K562 (cell line): ENCODE results near the gene OR2W3. TPM values are rescaled to one million over a fixed set of nuclear protein-coding genes. Genes with fewer than 3 reads are reported as not detected.
"Not testable (repeated sequence)": the region's sequence is repeated elsewhere in the genome, so short reads cannot be mapped to it uniquely, and the experiment has no call there.

ENCODE experiments used
- ARID2 ChIP-seq: fragments of 450-650 bp; IDR thresholded peaks from 2 replicates; pipeline ENCODE4 v1.6.1; 2017; ENCODE audit warnings: antibody characterized with exemption, mild to moderate bottlenecking
- CBX1 ChIP-seq: sonication (generic); IDR thresholded peaks from 2 replicates; pipeline ENCODE4 v1.6.1; 2016; ENCODE audit warnings: antibody characterized with exemption, low read depth, mild to moderate bottlenecking
- CBX3 ChIP-seq, 2 experiments: IDR thresholded peaks; 1 replicate in 1 of 2; 2 replicates in 1 of 2; pipeline ENCODE4 v1.6.1; 2012; ENCODE audit warnings: inconsistent platforms in 2 of 2, low read length in 2 of 2, borderline replicate concordance in 1 of 2, control low read depth in 1 of 2
- CTBP1 ChIP-seq: fragments of 450-650 bp; IDR thresholded peaks from 2 replicates; pipeline ENCODE4 v1.6.1; 2016; ENCODE audit warnings: borderline replicate concordance
- FOXP4 ChIP-seq: sonication (generic); formaldehyde crosslinking; IDR thresholded peaks from 2 replicates; pipeline ENCODE4 v1.8.0; 2022; ENCODE audit warnings: mild to moderate bottlenecking, missing genetic modification reagents, borderline replicate concordance
- GABPA ChIP-seq: fragments of 200-800 bp; sonication (Bioruptor generic); conservative IDR thresholded peaks from 2 replicates; pipeline ENCODE4 v1.6.1; 2016; ENCODE audit warnings: low read depth, missing genetic modification characterization, missing compliant biosample characterization
- HMGXB4 ChIP-seq: sonication (generic); formaldehyde crosslinking; IDR thresholded peaks from 2 replicates; pipeline ENCODE4 v1.8.1; 2023; ENCODE audit warnings: mild to moderate bottlenecking, missing genetic modification reagents
- JUND ChIP-seq, 2 experiments: IDR thresholded peaks; 2 replicates in 1 of 2; 3 replicates in 1 of 2; pipeline ENCODE4 v1.6.1; 2011; ENCODE audit warnings: borderline replicate concordance in 2 of 2, low read depth in 2 of 2, low read length in 2 of 2, improper control_type of control experiment in 1 of 2, missing biosample characterization in 1 of 2, missing genetic modification characterization in 1 of 2, missing genetic modification reagents in 1 of 2
- L3MBTL2 ChIP-seq: fragments of 450-650 bp; IDR thresholded peaks from 2 replicates; pipeline ENCODE4 v1.6.1; 2016; ENCODE audit warnings: mild to moderate bottlenecking, moderate library complexity
- MYC ChIP-seq, 2 experiments: fragments of 250-450 bp in 1 of 2; sonication (Bioruptor Pico) in 1 of 2; IDR thresholded peaks; 2 replicates each; pipeline versions ENCODE4 v1.5.1 to v1.6.1; 2012 to 2021; ENCODE audit warnings: low read depth in 2 of 2, borderline replicate concordance in 1 of 2, improper control_type of control experiment in 1 of 2, low read length in 1 of 2, mild to moderate bottlenecking in 1 of 2, moderate library complexity in 1 of 2
- OTX1 ChIP-seq: fragments of 450-650 bp; formaldehyde crosslinking; IDR thresholded peaks from 2 replicates; pipeline ENCODE4 v1.4.0; 2022; ENCODE audit warnings: mild to moderate bottlenecking
- PHF20 ChIP-seq: fragments of 450-650 bp; IDR thresholded peaks from 2 replicates; pipeline ENCODE4 v1.6.1; 2018; ENCODE audit not compliant: partially characterized antibody
- PHF8 ChIP-seq: fragments of 200-600 bp; sonication (generic); IDR thresholded peaks from 2 replicates; pipeline ENCODE4 v1.6.1; 2012; ENCODE audit warnings: mixed run types, mild to moderate bottlenecking, inconsistent platforms, low read length, moderate library complexity, borderline replicate concordance
- POU5F1 ChIP-seq: fragments of 150-350 bp; IDR thresholded peaks from 2 replicates; pipeline ENCODE4 v1.6.1; 2014; ENCODE audit warnings: borderline replicate concordance, low read length, low read depth, mild to moderate bottlenecking; ENCODE audit not compliant: partially characterized antibody
- TBP ChIP-seq: optimal IDR thresholded peaks from 2 replicates; pipeline ENCODE3; 2011; ENCODE audit warnings: low read depth, low read length, improper control_type of control experiment
- XRCC5 ChIP-seq: fragments of 200-400 bp; formaldehyde crosslinking; IDR thresholded peaks from 2 replicates; pipeline ENCODE4 v1.6.1; 2017; ENCODE audit warnings: low read depth, mild to moderate bottlenecking, low read length
- ZBTB2 ChIP-seq: fragments of 450-650 bp; IDR thresholded peaks from 2 replicates; pipeline ENCODE4 v1.6.1; 2016; ENCODE audit warnings: antibody characterized with exemption
- ZBTB7A ChIP-seq: IDR thresholded peaks from 2 replicates; pipeline ENCODE4 v1.6.1; 2011; ENCODE audit warnings: low read depth, mild to moderate bottlenecking, low read length, moderate library complexity, borderline replicate concordance; ENCODE audit not compliant: control insufficient read depth
- ZEB2 ChIP-seq: fragments of 450-650 bp; IDR thresholded peaks from 2 replicates; pipeline ENCODE4 v1.6.1; 2016
- ZKSCAN1 ChIP-seq: fragments of 150-350 bp; IDR thresholded peaks from 2 replicates; pipeline ENCODE4 v1.6.1; 2016; ENCODE audit warnings: low read depth, low read length
- ZNF212 ChIP-seq: fragments of 450-650 bp; formaldehyde crosslinking; IDR thresholded peaks from 2 replicates; pipeline ENCODE4 v1.4.0; 2020; ENCODE audit warnings: mild to moderate bottlenecking
- polyA plus RNA-seq, 8 experiments: library from polyadenylated mRNA; depleted of rRNA in 4 of 8; stranded (reverse) in 5 of 8; unstranded in 3 of 8; fragments of >200 nt; fragmentation: Nextera tagmentation in 2 of 8; fragmentation: Illumina TruSeq in 1 of 8; extraction: Ambion mirVana in 2 of 8; extraction: Trizol in 1 of 8; gene quantifications; 2 replicates each; pipeline versions ENCODE4 v1.2.1 to v1.2.3, GENCODE V29; 2011 to 2014; ENCODE audit warnings: inconsistent platforms in 1 of 8, missing spikeins in 1 of 8
- total RNA-seq, 7 experiments: library from RNA; depleted of rRNA in 6 of 7; stranded (reverse); fragments of >200 nt in 6 of 7; fragmentation: Illumina TruSeq in 2 of 7; extraction: Trizol in 2 of 7; gene quantifications; 2 replicates each; pipeline versions ENCODE4 v1.2.1 to v1.2.3, GENCODE V29; 2011 to 2021; ENCODE audit warnings: low replicate concordance in 1 of 7

OR2W3 gene
- total and polyA plus RNA-seq, 9 of the 15 experiments (the other 6 are each of a cell fraction or from before 2014, with no cell fraction given) = 0.67 to 7.6 (median 3.7) TPM

GRCh38 chr1:247936965-247937734 lies 41.8 kb downstream of the OR2W3 start (continued):
- peak; percentile 87 for TF ChIP-seq CTBP1
- TF ChIP-seq GABPA (tag) = peak; percentile 76
- TF ChIP-seq ZKSCAN1 = peak; percentile 18; the same call in 1 of the 2 replicates
- peak in 1 of 2 experiments; percentile 97; a peak in 2 of 3 replicates for TF ChIP-seq CBX3 (IDR thresholded peaks at IDR 0.05; ENCODE audit: borderline replicate concordance in 1 of 2, low read length in 2 of 2)
- TF ChIP-seq CBX1 = peak; percentile 95
- TF ChIP-seq PHF20 = peak; percentile 49
- TF ChIP-seq L3MBTL2 = peak; percentile 53; the same call in 1 of the 2 replicates
- TF ChIP-seq ZNF212 (CRISPR knock-in tag) = 0 out of 2 replicates have a peak, but pooled peaks have one; percentile 15
- TF ChIP-seq FOXP4 (CRISPR knock-in tag) = 0 out of 2 replicates have a peak, but pooled peaks have one; percentile 72
- TF ChIP-seq ZEB2 = 0 out of 2 replicates have a peak, but pooled peaks have one; percentile 37
- TF ChIP-seq POU5F1 = peak; percentile 23
- TF ChIP-seq TBP = peak; percentile 69
- peak; percentile 45; the same call in 1 of the 2 replicates for TF ChIP-seq JUND (IDR thresholded peaks at IDR 0.05; ENCODE audit: borderline replicate concordance, low read depth, low read length)
- TF ChIP-seq JUND (tag; IDR thresholded peaks at IDR 0.05; ENCODE audit: borderline replicate concordance, low read depth, low read length); MYC (CRISPR knock-in tag; IDR thresholded peaks at IDR 0.05; ENCODE audit: borderline replicate concordance, low read depth): not testable (repeated sequence)
- 0 out of 2 replicates have a peak, but pooled peaks have one; percentile 48 for TF ChIP-seq ARID2
- 0 out of 2 replicates have a peak, but pooled peaks have one; percentile 43 for TF ChIP-seq ZBTB7A
- peak; percentile 63 for TF ChIP-seq MYC (IDR thresholded peaks at IDR 0.05; ENCODE audit: low read depth, low read length)
- 0 out of 2 replicates have a peak, but pooled peaks have one; percentile 26 for TF ChIP-seq ZBTB2
- TF ChIP-seq OTX1 (CRISPR knock-in tag) = peak; percentile 5; the same call in 1 of the 2 replicates
- peak; percentile 59; the same call in 1 of the 2 replicates for TF ChIP-seq PHF8
- peak; percentile 87; the same call in 1 of the 2 replicates for TF ChIP-seq HMGXB4 (CRISPR knock-in tag)
- TF ChIP-seq XRCC5 = peak; percentile 78; the same call in 1 of the 2 replicates
